Bronchial epithelial cell (primary cell): Measurements from ENCODE around the gene CHID1. TPM values are rescaled to one million over a fixed set of nuclear protein-coding genes. Genes with fewer than 3 reads are reported as not detected.

ENCODE experiments used
- DNase-seq: peaks from one replicate; pipeline ENCODE4 v3.0.0-alpha.2; 2010; ENCODE audit warnings: low read depth
- FAIRE-seq: peaks from 2 replicates; lab custom pipeline; 2011; peaks lifted over from hg19 to GRCh38; lab: Jason Lieb, UNC
- H3K27me3 ChIP-seq: 2 replicates; pipeline ENCODE4 v1.5.1; 2011; ENCODE audit warnings: low read length; ENCODE audit not compliant: control insufficient read depth, insufficient read depth
- H3K36me3 ChIP-seq: 2 replicates; pipeline ENCODE4 v1.5.1; 2011; ENCODE audit warnings: low read length; ENCODE audit not compliant: control insufficient read depth, insufficient read depth
- H3K4me3 ChIP-seq: 2 replicates; pipeline ENCODE4 v1.5.1; 2011; ENCODE audit warnings: mild to moderate bottlenecking, low read depth, low read length, control low read depth
- CTCF ChIP-seq: IDR thresholded peaks from 2 replicates; pipeline ENCODE4 v1.5.1; 2011; ENCODE audit warnings: mild to moderate bottlenecking, moderate library complexity, low read length, control low read depth, inconsistent platforms; ENCODE audit not compliant: insufficient read depth, severe bottlenecking
- total RNA-seq: library from RNA; depleted of rRNA; stranded (reverse); fragments of >200 nt; gene quantifications from 2 replicates; pipeline ENCODE4 v1.2.1, GENCODE V29; 2014

CHID1 gene
- total RNA-seq, 1 donor from 2014 or later = 42.6 TPM

- no peak for TF ChIP-seq CTCF
- H3K4me3 ChIP-seq = no peak overlapping the region
- no peaks in the 10 kb centered on the region for H3K27me3 ChIP-seq
- peaks cover 34% of the 10 kb centered on the region for H3K36me3 ChIP-seq
- FAIRE-seq = no peak
- DNase-seq = no peak
These were observed 4.7 kb downstream of the CHID1 start for GRCh38 chr11:905952-906351.

- DNase-seq (no peak), FAIRE-seq (no peak)
- no peak overlapping the region for H3K4me3 ChIP-seq
- no peaks in the 10 kb centered on the region for H3K27me3 ChIP-seq
- TF ChIP-seq CTCF = no peak
- peaks cover 45% of the 10 kb centered on the region for H3K36me3 ChIP-seq
These were observed 6.2 kb downstream of the CHID1 start for GRCh38 chr11:904380-904779.

GRCh38 chr11:901452-902061 lies 9.1 kb downstream of the CHID1 start:
- H3K4me3 ChIP-seq = no peak overlapping the region
- no peak for FAIRE-seq
- no peaks in the 10 kb centered on the region for H3K27me3 ChIP-seq
- no peak for TF ChIP-seq CTCF
- H3K36me3 ChIP-seq = peaks cover 47% of the 10 kb centered on the region
- DNase-seq = no peak

GRCh38 chr11:900545-900944 lies 10.1 kb downstream of the CHID1 start:
- Histone ChIP-seq H3K36me3 (peaks cover 47% of the 10 kb centered on the region), H3K4me3 (no peak overlapping the region), H3K27me3 (no peaks in the 10 kb centered on the region)
- DNase-seq (no peak), FAIRE-seq (no peak)
- TF ChIP-seq CTCF = no peak

- peaks cover 44% of the 10 kb centered on the region for H3K36me3 ChIP-seq
- DNase-seq = no peak
- FAIRE-seq = no peak
- H3K4me3 ChIP-seq = no peak overlapping the region
- TF ChIP-seq CTCF = no peak
- no peaks in the 10 kb centered on the region for H3K27me3 ChIP-seq
These were observed 10.9 kb downstream of the CHID1 start for GRCh38 chr11:899724-900123.
